Measurements from ENCODE around the gene CHAT.

- TF ChIP-seq CREB5 (CRISPR knock-in tag; IDR thresholded peaks at IDR 0.05; ENCODE audit: low read depth) (no peak), ISL1 (CRISPR knock-in tag; IDR thresholded peaks at IDR 0.05) (no peak), ZFP30 (CRISPR knock-in tag; IDR thresholded peaks at IDR 0.05) (no peak), ESRRG (CRISPR knock-in tag; IDR thresholded peaks at IDR 0.05) (no peak), ZFP3 (CRISPR knock-in tag; IDR thresholded peaks at IDR 0.05) (no peak), CSDC2 (CRISPR knock-in tag; IDR thresholded peaks at IDR 0.05) (no peak)
- TF ChIP-seq, protein P1, sequence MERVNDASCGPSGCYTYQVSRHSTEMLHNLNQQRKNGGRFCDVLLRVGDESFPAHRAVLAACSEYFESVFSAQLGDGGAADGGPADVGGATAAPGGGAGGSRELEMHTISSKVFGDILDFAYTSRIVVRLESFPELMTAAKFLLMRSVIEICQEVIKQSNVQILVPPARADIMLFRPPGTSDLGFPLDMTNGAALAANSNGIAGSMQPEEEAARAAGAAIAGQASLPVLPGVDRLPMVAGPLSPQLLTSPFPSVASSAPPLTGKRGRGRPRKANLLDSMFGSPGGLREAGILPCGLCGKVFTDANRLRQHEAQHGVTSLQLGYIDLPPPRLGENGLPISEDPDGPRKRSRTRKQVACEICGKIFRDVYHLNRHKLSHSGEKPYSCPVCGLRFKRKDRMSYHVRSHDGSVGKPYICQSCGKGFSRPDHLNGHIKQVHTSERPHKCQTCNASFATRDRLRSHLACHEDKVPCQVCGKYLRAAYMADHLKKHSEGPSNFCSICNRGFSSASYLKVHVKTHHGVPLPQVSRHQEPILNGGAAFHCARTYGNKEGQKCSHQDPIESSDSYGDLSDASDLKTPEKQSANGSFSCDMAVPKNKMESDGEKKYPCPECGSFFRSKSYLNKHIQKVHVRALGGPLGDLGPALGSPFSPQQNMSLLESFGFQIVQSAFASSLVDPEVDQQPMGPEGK (CRISPR knock-in tag; IDR thresholded peaks at IDR 0.05; ENCODE audit: borderline replicate concordance) = no peak
- TF ChIP-seq, protein P2, sequence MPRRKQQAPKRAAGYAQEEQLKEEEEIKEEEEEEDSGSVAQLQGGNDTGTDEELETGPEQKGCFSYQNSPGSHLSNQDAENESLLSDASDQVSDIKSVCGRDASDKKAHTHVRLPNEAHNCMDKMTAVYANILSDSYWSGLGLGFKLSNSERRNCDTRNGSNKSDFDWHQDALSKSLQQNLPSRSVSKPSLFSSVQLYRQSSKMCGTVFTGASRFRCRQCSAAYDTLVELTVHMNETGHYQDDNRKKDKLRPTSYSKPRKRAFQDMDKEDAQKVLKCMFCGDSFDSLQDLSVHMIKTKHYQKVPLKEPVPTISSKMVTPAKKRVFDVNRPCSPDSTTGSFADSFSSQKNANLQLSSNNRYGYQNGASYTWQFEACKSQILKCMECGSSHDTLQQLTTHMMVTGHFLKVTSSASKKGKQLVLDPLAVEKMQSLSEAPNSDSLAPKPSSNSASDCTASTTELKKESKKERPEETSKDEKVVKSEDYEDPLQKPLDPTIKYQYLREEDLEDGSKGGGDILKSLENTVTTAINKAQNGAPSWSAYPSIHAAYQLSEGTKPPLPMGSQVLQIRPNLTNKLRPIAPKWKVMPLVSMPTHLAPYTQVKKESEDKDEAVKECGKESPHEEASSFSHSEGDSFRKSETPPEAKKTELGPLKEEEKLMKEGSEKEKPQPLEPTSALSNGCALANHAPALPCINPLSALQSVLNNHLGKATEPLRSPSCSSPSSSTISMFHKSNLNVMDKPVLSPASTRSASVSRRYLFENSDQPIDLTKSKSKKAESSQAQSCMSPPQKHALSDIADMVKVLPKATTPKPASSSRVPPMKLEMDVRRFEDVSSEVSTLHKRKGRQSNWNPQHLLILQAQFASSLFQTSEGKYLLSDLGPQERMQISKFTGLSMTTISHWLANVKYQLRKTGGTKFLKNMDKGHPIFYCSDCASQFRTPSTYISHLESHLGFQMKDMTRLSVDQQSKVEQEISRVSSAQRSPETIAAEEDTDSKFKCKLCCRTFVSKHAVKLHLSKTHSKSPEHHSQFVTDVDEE (CRISPR knock-in tag; IDR thresholded peaks at IDR 0.05) = no peak
Observed at GRCh38 chr10:49647985-49648795, 34.4 kb downstream of the CHAT start.

Data from SK-N-SH treated with all-trans-retinoic acid at 6 μM for 48 hours (cell line).